ENCODE results near the gene SLC6A2. TPM values are rescaled to one million over a fixed set of nuclear protein-coding genes. Genes with fewer than 3 reads are reported as not detected.

The SLC6A2 gene
- total and polyA plus RNA-seq, 7 donors, result 0.10 to 0.14 TPM; not detected in 5

DNA sequence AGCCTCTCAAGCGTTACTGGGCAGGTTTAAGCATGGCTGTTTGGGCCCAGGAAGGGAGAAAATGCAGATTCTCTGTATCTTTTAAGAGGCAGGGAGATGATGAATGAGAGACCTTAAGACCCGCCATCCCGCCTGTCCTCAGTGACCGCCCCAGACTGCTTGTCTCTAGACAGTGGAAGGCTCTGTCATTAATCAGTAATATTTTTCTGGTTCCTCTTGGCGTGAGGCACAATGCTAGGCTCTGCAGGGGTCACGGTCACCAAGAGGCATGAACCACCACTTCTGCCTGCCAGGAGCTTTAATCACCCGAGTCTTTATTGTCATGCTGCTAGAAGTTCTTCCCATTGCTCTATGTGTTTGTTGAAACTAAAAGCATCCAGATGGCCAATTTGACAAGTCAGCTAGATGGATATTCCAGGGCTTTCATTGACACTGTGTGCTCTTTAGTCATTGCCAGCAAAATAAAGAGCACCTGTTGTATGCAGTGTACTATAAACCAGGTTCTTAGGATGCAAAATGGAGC lies 3.2 kb downstream of the SLC6A2 start:
- Histone ChIP-seq H3K9me3 (no peaks in the 10 kb centered on the region), H3K4me3 (no peak overlapping the region), H3K36me3 (no peaks in the 10 kb centered on the region), H3K27me3 (peaks cover 18 to 42% (median 28%) of the 10 kb centered on the region in 3 donors), H3K4me1 (peaks cover 0 to 17% (median 11%) of the 10 kb centered on the region in 4 donors), H3K27ac (no peak overlapping the region)
- no peak for DNase-seq
- TF ChIP-seq POLR2AphosphoS5 (IDR thresholded peaks at IDR 0.05) (no peak), EP300 (IDR thresholded peaks at IDR 0.05) (no peak), POLR2A (IDR thresholded peaks at IDR 0.05) (no peak)
- TF ChIP-seq, protein P1, sequence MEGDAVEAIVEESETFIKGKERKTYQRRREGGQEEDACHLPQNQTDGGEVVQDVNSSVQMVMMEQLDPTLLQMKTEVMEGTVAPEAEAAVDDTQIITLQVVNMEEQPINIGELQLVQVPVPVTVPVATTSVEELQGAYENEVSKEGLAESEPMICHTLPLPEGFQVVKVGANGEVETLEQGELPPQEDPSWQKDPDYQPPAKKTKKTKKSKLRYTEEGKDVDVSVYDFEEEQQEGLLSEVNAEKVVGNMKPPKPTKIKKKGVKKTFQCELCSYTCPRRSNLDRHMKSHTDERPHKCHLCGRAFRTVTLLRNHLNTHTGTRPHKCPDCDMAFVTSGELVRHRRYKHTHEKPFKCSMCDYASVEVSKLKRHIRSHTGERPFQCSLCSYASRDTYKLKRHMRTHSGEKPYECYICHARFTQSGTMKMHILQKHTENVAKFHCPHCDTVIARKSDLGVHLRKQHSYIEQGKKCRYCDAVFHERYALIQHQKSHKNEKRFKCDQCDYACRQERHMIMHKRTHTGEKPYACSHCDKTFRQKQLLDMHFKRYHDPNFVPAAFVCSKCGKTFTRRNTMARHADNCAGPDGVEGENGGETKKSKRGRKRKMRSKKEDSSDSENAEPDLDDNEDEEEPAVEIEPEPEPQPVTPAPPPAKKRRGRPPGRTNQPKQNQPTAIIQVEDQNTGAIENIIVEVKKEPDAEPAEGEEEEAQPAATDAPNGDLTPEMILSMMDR (IDR thresholded peaks at IDR 0.05), result no peak
- 76 to 78% methylated on average over 7 of the region's 7 CpGs for WGBS, 2 donors
- intact Hi-C loops (cut with DNase I), result no loop called here

DNA sequence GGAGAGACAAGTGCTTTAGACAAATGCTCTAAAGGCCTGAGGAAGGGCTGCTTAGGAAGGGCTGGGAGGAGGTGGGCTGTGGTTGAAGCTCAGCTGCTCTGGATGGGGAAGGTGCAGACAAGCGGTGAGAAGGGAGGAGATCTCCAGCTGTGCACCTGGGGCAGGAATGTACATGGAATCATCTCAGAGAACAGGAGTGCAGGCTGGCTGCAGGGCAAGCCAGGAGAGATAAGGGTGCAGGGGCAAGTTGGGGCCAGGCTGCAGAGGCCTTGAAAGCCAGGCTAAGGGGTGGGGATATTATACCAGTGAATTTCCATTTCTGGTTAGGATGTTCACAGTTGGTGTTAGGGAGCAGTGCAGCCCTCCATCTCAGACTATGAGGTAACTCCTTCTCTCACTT lies 4.2 kb downstream of the SLC6A2 start:
- DNase-seq, result no peak

DNA sequence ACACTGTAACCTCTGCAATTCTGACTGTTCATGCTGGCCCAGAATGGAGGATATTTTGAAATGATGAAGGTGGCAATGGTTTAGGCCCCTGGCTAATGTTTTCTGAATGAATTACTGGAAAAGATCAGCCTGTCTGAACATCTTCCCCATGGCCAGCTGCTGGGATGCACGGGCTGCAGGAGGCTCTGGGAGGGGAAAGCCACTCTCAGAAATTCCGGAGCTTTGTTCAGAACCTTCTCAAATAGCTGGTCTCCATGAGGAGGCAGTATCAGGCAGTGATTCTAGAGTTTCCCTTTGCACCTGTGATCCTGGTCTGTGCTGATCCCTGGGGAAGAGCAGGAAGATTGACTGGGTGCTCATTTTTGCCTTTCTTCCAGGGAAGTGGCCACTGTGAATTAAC lies 5.0 kb downstream of the SLC6A2 start:
- Histone ChIP-seq H3K4me1 (peaks cover 0 to 11% (median 8%) of the 10 kb centered on the region in 4 donors), H3K27me3 (peaks cover 8 to 27% (median 13%) of the 10 kb centered on the region in 3 donors), H3K9me3 (no peaks in the 10 kb centered on the region), H3K27ac (no peak overlapping the region), H3K4me3 (no peak overlapping the region), H3K36me3 (no peaks in the 10 kb centered on the region)
- TF ChIP-seq POLR2A (IDR thresholded peaks at IDR 0.05), result no peak
- DNase-seq, result no peak
- WGBS, 2 donors, result 36 to 62% methylated on average over 2 of the region's 2 CpGs
- intact Hi-C loops (cut with DNase I), result no loop called here

More for the DNA sequence above, 4.2 kb downstream of the SLC6A2 start:
- Histone ChIP-seq H3K4me3 (no peak overlapping the region), H3K27ac (no peak overlapping the region), H3K27me3 (peaks cover 13 to 31% (median 21%) of the 10 kb centered on the region in 3 donors), H3K9me3 (no peaks in the 10 kb centered on the region), H3K4me1 (peaks cover 0 to 17% (median 11%) of the 10 kb centered on the region in 4 donors), H3K36me3 (no peaks in the 10 kb centered on the region)
- TF ChIP-seq EP300 (IDR thresholded peaks at IDR 0.05), result no peak
- TF ChIP-seq POLR2AphosphoS5 (IDR thresholded peaks at IDR 0.05), result no peak
- TF ChIP-seq, protein P1 (IDR thresholded peaks at IDR 0.05), result no peak
- TF ChIP-seq POLR2A (IDR thresholded peaks at IDR 0.05), result no peak
- WGBS, 2 donors, result 71 to 73% methylated on average over 1 of the region's 1 CpG
- intact Hi-C loops (cut with DNase I), result no loop called here

DNA sequence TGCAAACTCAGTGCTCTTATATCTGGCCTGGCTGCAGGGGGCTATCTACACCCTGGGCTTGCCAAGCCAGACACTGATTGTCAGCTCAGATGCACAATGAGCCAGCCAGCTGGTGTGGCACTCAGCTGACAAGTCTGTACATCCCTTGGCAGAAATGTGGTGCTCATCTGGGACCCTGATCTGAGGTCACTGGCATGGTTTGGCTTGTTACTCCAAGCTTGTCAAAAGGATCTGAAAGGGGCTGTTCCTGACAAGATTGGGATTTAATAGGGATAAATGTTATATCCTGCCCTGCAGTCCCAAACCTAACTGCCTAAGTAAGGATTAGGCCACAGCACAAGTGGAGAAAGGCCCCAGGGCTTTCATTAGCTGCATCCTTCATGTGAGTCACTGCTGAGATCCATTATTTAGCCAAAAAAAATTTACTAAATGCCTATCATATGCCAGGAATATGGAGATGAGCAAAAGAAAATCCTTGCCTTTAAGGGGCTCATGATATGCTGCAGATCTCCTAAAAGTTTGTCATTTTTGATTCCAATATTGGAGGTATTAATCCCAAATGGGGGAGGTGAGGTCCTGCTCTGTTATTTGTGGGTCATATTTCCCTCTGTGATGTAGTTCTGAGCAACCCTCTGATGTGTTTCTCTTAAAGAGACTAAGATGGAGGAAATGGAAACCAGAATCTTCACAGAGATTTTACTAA lies 6.3 kb downstream of the SLC6A2 start:
- H3K9me3 ChIP-seq, result no peaks in the 10 kb centered on the region
- TF ChIP-seq EP300 (IDR thresholded peaks at IDR 0.05) (no peak), POLR2AphosphoS5 (IDR thresholded peaks at IDR 0.05) (no peak), POLR2A (IDR thresholded peaks at IDR 0.05) (no peak)
- TF ChIP-seq, protein P1 (IDR thresholded peaks at IDR 0.05), result no peak
- no peak for DNase-seq
- intact Hi-C loops (cut with DNase I), result no loop called here
- no peak overlapping the region for H3K27ac ChIP-seq
- peaks cover 0 to 16% (median under 1%) of the 10 kb centered on the region in 3 donors for H3K27me3 ChIP-seq
- H3K4me3 ChIP-seq, result no peak overlapping the region
- no peaks in the 10 kb centered on the region for H3K4me1 ChIP-seq
- H3K36me3 ChIP-seq, result no peaks in the 10 kb centered on the region

DNA sequence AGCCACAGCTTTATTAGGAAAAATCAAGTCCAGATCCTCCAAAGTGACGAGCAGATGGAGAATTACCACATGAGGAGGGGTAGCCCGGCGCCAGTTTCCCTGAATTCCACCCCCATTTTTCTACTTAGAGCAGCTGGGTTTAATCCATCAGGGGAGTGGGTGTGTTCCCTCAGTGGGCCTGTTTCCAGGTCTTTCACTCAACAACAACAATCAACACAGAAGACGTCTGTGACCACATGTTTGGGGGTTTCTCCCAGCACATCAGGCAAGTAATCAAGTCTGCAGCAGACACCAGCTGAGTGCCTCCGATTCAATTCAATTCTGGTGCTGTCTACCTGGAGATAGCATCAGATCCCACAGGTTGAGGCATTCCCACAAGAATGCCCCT lies 6.8 kb downstream of the SLC6A2 start:
- H3K4me1 ChIP-seq, result no peaks in the 10 kb centered on the region
- TF ChIP-seq POLR2AphosphoS5 (IDR thresholded peaks at IDR 0.05), result no peak
- no peaks in the 10 kb centered on the region for H3K9me3 ChIP-seq
- H3K27me3 ChIP-seq, result peaks cover 0 to 15% (median 0%) of the 10 kb centered on the region in 3 donors
- intact Hi-C loops (cut with DNase I), result no loop called here
- 71 to 72% methylated on average over 5 of the region's 5 CpGs for WGBS, 2 donors
- DNase-seq, result no peak
- no peaks in the 10 kb centered on the region for H3K36me3 ChIP-seq
- H3K4me3 ChIP-seq, result no peak overlapping the region
- no peak overlapping the region for H3K27ac ChIP-seq
